Globus pallidus (tissue), 1 donor: Measurements from ENCODE around the gene ACVRL1.

ENCODE experiments used
- DNase-seq: peaks from one replicate; pipeline ENCODE4 v3.0.0-alpha.2; 2015; ENCODE audit warnings: low spot score

ACVRL1 gene

DNA sequence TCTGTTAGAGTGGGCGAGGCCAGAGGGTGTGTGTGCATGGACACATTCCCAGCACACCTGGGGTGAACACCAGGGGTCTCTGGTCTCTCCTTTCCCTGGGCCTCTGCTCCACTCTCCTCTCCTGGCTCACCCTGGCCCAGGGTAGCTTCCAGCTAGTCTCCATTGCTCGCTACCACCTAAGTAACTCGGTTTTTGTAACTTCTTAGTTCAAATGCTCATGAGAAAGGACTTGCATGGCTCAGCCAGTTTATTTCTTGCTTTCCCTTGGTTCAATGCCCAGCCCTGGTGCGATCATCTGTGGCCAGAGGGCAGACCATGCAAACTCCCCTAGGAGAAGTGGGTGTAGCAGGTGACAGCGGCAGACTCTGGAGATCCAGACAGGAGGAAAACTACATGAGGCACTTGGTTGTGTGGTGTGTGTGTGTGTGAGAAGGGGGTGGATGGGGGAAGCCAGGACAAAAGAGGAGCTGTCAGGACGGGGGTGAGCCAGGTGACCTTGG lies 35.2 kb downstream of the ACVRL1 start:
- no peak for DNase-seq

GRCh38 chr12:51943346-51943745 lies 36.0 kb downstream of the ACVRL1 start:
- no peak for DNase-seq

- DNase-seq: no peak
These were observed 37.4 kb downstream of the ACVRL1 start for GRCh38 chr12:51944608-51945233.

DNA sequence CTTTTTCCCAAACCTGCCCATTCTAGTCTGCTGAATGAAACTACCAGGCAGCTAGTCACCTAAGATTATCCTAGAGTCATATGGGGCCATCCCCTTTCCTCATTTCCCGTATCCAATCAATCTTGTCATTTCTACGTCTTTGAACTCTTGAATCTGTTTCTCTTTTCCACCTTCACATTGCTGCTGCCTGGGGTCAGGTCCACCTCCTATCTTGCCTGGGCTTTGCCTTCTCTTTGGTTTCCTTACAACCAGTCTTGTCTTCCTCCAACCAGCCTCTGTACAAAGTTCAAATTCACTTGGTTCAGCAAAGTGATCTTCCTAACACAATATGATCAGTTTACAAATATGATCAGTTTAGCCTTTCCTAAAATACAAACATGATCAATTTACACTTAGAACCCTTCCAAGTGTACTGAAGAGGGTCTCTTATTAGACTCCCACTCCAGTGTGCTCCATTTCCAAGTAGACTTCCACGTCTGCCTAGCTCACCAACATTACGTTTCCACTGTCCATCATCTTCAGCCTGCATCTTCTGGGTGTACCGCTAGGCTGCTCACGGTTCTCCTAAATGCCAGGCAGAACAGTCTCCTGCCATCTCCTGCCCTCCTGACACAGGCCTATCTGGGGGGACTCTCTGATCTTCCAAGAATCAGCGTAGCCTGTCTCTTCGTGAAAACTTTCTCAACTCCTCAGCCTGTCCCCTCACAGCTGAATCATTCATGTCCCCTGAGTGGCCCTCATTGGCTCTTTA lies 40.1 kb downstream of the ACVRL1 start:
- DNase-seq: no peak

GRCh38 chr12:51948066-51948465 lies 40.8 kb downstream of the ACVRL1 start:
- no peak for DNase-seq

GRCh38 chr12:51949342-51950030 lies 42.2 kb downstream of the ACVRL1 start:
- no peak for DNase-seq

GRCh38 chr12:51950682-51951198 lies 43.4 kb downstream of the ACVRL1 start:
- DNase-seq: no peak

DNA sequence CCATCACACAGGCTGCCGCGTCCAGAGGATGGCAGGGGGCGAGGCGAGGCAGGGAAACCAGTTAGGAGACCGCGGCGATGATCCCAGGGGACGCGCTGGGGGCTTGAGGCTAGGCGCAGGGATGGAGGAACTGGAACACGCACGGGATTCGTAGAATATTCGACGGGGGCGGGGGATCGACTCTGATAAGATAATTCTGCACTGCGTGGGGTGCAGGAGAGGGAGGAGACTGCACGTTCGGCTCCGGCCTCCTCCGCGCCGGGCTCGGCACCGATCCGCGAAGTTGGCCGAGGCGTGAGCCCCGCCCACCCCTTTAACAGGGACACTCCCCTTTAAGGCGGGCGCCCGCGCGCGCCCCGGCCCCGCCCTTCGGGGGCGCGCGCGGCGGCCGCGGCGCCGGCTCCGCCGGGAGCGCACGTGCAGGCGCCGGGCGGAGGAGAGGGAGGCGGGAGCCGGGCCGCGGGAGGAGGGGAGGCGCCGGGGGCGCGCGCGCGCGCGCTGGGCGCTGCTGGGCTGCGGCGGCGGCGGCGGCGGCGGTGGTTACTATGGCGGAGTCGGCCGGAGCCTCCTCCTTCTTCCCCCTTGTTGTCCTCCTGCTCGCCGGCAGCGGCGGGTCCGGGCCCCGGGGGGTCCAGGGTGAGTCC lies 44.0 kb downstream of the ACVRL1 start, which contains the start of gene ACVR1B:
TSS of gene ACVR1B (plus strand) at position 501 of the 644 bp plus-strand sequence. CDS start at position 546, 45 bp downstream.
- DNase-seq: peak; percentile 82

GRCh38 chr12:51951843-51952722 lies 44.8 kb downstream of the ACVRL1 start:
- DNase-seq: peak; percentile 29

DNA sequence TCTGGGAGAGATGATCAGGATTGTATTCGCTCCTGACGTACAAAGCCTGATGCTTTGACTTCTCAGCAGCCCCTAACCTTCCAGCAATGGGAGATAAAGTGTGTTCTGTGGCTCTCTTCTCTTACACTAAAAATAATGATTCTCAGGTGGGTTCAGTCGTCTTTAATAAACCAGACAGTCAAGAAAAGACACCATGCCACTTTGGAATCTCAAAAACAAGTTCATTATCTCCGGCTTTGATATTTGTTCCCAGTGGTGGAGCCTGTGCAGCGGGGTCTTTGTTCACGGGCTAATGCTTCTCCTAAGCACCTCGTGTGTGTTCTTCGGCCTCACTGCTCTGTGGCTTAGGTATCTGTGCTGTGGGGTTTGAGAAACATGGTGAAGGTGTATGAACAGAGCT lies 45.8 kb downstream of the ACVRL1 start:
- DNase-seq: no peak

GRCh38 chr12:51953864-51954263 lies 46.6 kb downstream of the ACVRL1 start:
- DNase-seq: no peak

- no peak for DNase-seq
These were observed 47.5 kb downstream of the ACVRL1 start for GRCh38 chr12:51954561-51955361.

- no peak for DNase-seq
These were observed 48.4 kb downstream of the ACVRL1 start for GRCh38 chr12:51955702-51956101.

- no peak for DNase-seq
These were observed 51.2 kb downstream of the ACVRL1 start for GRCh38 chr12:51958542-51958941.

DNA sequence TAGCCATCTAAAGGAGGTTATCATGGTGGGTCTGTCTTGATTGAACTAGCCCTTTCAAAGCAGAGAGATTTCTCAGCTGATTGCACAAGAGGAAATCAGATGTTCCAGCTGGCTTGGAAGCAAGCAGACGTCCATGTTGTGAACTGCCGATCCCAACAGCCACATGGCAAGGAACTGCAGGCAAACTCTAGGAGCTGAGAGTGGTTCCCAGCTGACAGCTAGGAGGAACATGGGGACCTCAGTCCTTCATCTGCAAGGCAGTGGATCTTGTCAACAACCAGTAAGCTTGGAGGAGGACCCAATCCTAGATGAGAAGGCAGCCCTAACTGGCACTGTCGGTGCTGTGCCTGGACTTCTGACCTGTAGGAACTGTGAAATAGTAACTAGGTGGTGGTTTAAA lies 51.9 kb downstream of the ACVRL1 start:
- no peak for DNase-seq

DNA sequence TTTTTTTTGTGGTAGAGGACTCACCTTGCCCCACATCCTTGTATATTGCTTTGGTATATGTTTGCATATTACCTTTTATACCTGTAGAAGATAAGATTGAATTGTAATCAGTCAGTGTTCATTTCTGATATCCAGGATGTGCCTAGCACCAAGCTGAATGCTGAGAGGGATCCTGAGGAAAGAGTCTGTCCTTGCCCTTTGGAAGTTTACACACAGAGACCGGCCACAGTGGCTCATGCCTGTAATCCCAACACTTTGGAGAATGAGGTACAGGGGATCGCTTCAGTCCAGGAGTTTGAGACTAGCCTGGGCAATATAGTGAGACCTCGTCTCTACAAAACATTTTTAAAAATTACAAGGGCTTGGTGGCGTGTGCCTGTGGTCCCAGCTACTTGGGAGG lies 52.6 kb downstream of the ACVRL1 start:
- DNase-seq: no peak

DNA sequence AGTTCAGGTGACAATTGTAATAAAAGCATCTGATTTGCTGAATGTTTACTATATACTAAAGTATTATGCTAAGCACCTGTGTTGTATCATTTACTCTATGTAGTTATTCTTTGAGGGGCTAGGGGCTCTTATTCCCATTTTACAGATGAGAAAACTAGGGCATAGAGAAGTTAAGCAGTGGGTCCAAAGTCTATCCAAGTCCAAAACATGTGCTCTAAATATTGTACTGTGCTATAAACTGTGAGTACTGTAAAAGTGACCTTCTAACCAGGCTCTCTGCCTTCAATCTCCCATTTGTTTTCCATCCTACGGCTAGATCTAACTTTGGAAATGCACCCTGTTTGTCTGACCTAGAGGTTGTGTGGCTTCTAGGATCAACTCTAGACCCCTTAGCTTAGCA lies 53.2 kb downstream of the ACVRL1 start:
- no peak for DNase-seq

DNA sequence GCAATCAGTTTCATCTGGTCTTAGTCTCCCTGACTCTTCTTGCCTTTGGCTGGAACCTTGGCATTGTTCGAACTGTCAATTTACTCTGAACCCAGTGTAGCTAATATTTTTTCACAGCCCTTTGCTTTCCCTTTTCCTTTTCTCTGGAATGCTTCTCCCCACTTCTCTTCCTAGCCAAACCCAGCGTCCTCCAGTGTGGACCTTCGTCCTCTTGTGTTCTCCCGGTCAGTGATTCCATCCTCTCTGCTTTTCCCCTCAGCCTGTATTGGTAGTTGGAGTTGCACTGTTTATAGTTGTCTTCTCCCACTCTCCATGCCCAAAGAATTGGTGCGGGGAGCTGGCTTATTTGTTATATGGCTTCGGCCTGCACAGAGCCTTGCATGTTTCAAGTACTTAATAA lies 53.6 kb downstream of the ACVRL1 start:
- DNase-seq: no peak

- DNase-seq: no peak
These were observed 54.5 kb downstream of the ACVRL1 start for GRCh38 chr12:51961834-51962233.

DNA sequence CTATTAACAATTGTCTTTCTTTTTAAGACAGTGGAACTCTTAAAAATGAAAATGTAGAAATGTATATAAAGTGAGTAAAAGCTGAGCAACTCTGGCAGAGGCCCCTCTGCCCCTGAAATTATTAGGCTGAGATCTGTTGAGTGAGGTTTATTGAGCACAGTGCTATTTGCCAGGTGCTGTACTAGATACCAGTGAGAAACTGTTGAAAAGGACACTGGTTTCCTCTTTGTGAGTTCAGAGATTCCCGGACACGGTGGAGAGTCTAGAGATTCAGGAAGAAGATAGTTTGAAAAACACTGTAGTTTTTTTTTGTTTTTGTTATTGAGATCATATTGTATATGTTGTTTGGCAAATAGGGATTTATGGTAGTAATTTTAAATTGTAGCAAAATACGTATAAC lies 55.4 kb downstream of the ACVRL1 start:
- DNase-seq: no peak
